Measurements from ENCODE around the gene CD164. TPM values are rescaled to one million over a fixed set of nuclear protein-coding genes. Genes with fewer than 3 reads are reported as not detected.
A peak's percentile ranks its signal among the peaks of the same experiment; 100 is the strongest.

Gene CD164
- total RNA-seq, result 100 to 1,000 TPM; 238 to 275 TPM

- ATAC-seq, result peak; percentile 59
These were observed at the start of gene CD164 for GRCh38 chr6:109381747-109382575. CD164 (minus strand) TSS chr6:109382467; CDS start chr6:109382378, 89 bp downstream.

GRCh38 chr6:109429496-109429895, 47.2 kb upstream of the CD164 start:
- H3K4me1 Mint-ChIP-seq, result peaks cover 1% of the 10 kb centered on the region
- no peak overlapping the region for H3K27ac Mint-ChIP-seq
- no peaks in the 10 kb centered on the region for H3K36me3 Mint-ChIP-seq
- no peak for DNase-seq
- no peak for ATAC-seq
- CTCF ChIA-PET, result no interaction called here
- H3K4me3 Mint-ChIP-seq, result no peak overlapping the region
- H3K27me3 Mint-ChIP-seq, result peaks cover 12% of the 10 kb centered on the region
- no peaks in the 10 kb centered on the region for H3K9me3 Mint-ChIP-seq (ENCODE audit: low read depth)

More at GRCh38 chr6:109381747-109382575, at the start of gene CD164:
- peak; percentile 96 for DNase-seq
- Mint-ChIP-seq H3K27me3 (no peaks in the 10 kb centered on the region), H3K4me1 (peaks cover 32% of the 10 kb centered on the region), H3K27ac (peak within 1 kb of the TSS; percentile 100), H3K36me3 (peaks cover 40% of the 10 kb centered on the region), H3K4me3 (peak within 1 kb of the TSS; percentile 92), H3K9me3 (ENCODE audit: low read depth) (no peaks in the 10 kb centered on the region)
- CTCF ChIA-PET, result interaction anchor here (0.8 to 6.0 kb wide), 17 partner anchors 10 to 304 kb away, joined by 3 to 84 read pairs (median 5); partner anchors contain the start of genes CEP57L1, MICAL1, PPIL6 and SESN1

GRCh38 chr6:109428889-109429477, 46.7 kb upstream of the CD164 start:
- Mint-ChIP-seq H3K27me3 (peaks cover 12% of the 10 kb centered on the region), H3K36me3 (no peaks in the 10 kb centered on the region), H3K27ac (no peak overlapping the region), H3K9me3 (ENCODE audit: low read depth) (no peaks in the 10 kb centered on the region), H3K4me3 (no peak overlapping the region), H3K4me1 (peaks cover 1% of the 10 kb centered on the region)
- DNase-seq, result no peak
- CTCF ChIA-PET, result interaction anchor here (1.5 kb wide), 1 partner anchor 46 kb away, joined by 4 read pairs; no protein-coding TSS in a partner anchor
- ATAC-seq, result no peak

- DNase-seq (no peak), ATAC-seq (no peak)
- Mint-ChIP-seq H3K9me3 (ENCODE audit: low read depth) (no peaks in the 10 kb centered on the region), H3K27ac (no peak overlapping the region), H3K36me3 (no peaks in the 10 kb centered on the region), H3K4me3 (no peak overlapping the region), H3K27me3 (peaks cover 9% of the 10 kb centered on the region), H3K4me1 (peaks cover 1% of the 10 kb centered on the region)
- CTCF ChIA-PET, result interaction anchor here (0.9 to 1.0 kb wide), 2 partner anchors 12 to 17 kb away, joined by 3 read pairs; no protein-coding TSS in a partner anchor
These were observed 42.7 kb upstream of the CD164 start for GRCh38 chr6:109424946-109425345.

GRCh38 chr6:109421184-109421583, 38.9 kb upstream of the CD164 start:
- H3K36me3 Mint-ChIP-seq, result no peaks in the 10 kb centered on the region
- H3K4me1 Mint-ChIP-seq, result peaks cover 1% of the 10 kb centered on the region
- DNase-seq (no peak), ATAC-seq (no peak)
- H3K27ac Mint-ChIP-seq, result no peak overlapping the region
- H3K27me3 Mint-ChIP-seq, result peaks cover 4% of the 10 kb centered on the region
- CTCF ChIA-PET, result interaction anchor here (1.1 kb wide), 1 partner anchor 9 kb away, joined by 3 read pairs; no protein-coding TSS in a partner anchor
- H3K9me3 Mint-ChIP-seq (ENCODE audit: low read depth), result no peaks in the 10 kb centered on the region
- H3K4me3 Mint-ChIP-seq, result no peak overlapping the region

- Mint-ChIP-seq H3K27ac (no peak overlapping the region), H3K4me3 (no peak overlapping the region), H3K27me3 (peaks cover 4% of the 10 kb centered on the region), H3K4me1 (peaks cover 1% of the 10 kb centered on the region), H3K36me3 (no peaks in the 10 kb centered on the region), H3K9me3 (ENCODE audit: low read depth) (no peaks in the 10 kb centered on the region)
- DNase-seq (no peak), ATAC-seq (no peak)
- CTCF ChIA-PET, result interaction anchor here (1.1 kb wide), 1 partner anchor 9 kb away, joined by 3 read pairs; no protein-coding TSS in a partner anchor
These were observed 38.5 kb upstream of the CD164 start for GRCh38 chr6:109420751-109421150.

- Mint-ChIP-seq H3K9me3 (ENCODE audit: low read depth) (no peaks in the 10 kb centered on the region), H3K4me3 (no peak overlapping the region), H3K4me1 (no peaks in the 10 kb centered on the region), H3K27ac (no peak overlapping the region), H3K36me3 (no peaks in the 10 kb centered on the region), H3K27me3 (peaks cover 16% of the 10 kb centered on the region)
- ATAC-seq (no peak), DNase-seq (no peak)
- CTCF ChIA-PET, result no interaction called here
These were observed 35.4 kb upstream of the CD164 start for GRCh38 chr6:109417646-109418045.

- CTCF ChIA-PET, result interaction anchor here (1.1 to 1.3 kb wide), 2 partner anchors 10 to 619 kb away, joined by 3 read pairs; no protein-coding TSS in a partner anchor
- H3K27me3 Mint-ChIP-seq, result peaks cover 29% of the 10 kb centered on the region
These were observed 28.8 kb upstream of the CD164 start for GRCh38 chr6:109411034-109411433.

GRCh38 chr6:109406196-109406595, 23.9 kb upstream of the CD164 start:
- Mint-ChIP-seq H3K27ac (no peak overlapping the region), H3K9me3 (ENCODE audit: low read depth) (no peaks in the 10 kb centered on the region), H3K27me3 (peaks cover 9% of the 10 kb centered on the region), H3K4me3 (no peak overlapping the region), H3K36me3 (no peaks in the 10 kb centered on the region), H3K4me1 (no peaks in the 10 kb centered on the region)
- CTCF ChIA-PET, result interaction anchor here (0.9 kb wide), 1 partner anchor 400 kb away, joined by 3 read pairs; no protein-coding TSS in a partner anchor
- DNase-seq (no peak), ATAC-seq (no peak)

More at GRCh38 chr6:109411034-109411433, 28.8 kb upstream of the CD164 start:
- Mint-ChIP-seq H3K4me3 (no peak overlapping the region), H3K9me3 (ENCODE audit: low read depth) (no peaks in the 10 kb centered on the region), H3K27ac (no peak overlapping the region), H3K4me1 (no peaks in the 10 kb centered on the region), H3K36me3 (no peaks in the 10 kb centered on the region)
- DNase-seq (no peak), ATAC-seq (no peak)

- no peak overlapping the region for H3K27ac Mint-ChIP-seq
- ATAC-seq (no peak), DNase-seq (no peak)
- peaks cover 4% of the 10 kb centered on the region for H3K4me1 Mint-ChIP-seq
- H3K27me3 Mint-ChIP-seq, result no peaks in the 10 kb centered on the region
- no peaks in the 10 kb centered on the region for H3K36me3 Mint-ChIP-seq
- H3K9me3 Mint-ChIP-seq (ENCODE audit: low read depth), result no peaks in the 10 kb centered on the region
- CTCF ChIA-PET, result interaction anchor here (0.6 to 2.2 kb wide), 4 partner anchors 11 to 1261 kb away, joined by 3 to 9 read pairs (median 4); no protein-coding TSS in a partner anchor
- H3K4me3 Mint-ChIP-seq, result no peak overlapping the region
These were observed 14.8 kb upstream of the CD164 start for GRCh38 chr6:109397020-109397419.

- H3K9me3 Mint-ChIP-seq (ENCODE audit: low read depth), result no peaks in the 10 kb centered on the region
- CTCF ChIA-PET, result interaction anchor here (0.6 to 2.2 kb wide), 5 partner anchors 10 to 1261 kb away, joined by 3 to 9 read pairs (median 4); no protein-coding TSS in a partner anchor
- H3K27ac Mint-ChIP-seq, result no peak overlapping the region
- peaks cover 7% of the 10 kb centered on the region for H3K4me1 Mint-ChIP-seq
- H3K27me3 Mint-ChIP-seq, result no peaks in the 10 kb centered on the region
- H3K36me3 Mint-ChIP-seq, result no peaks in the 10 kb centered on the region
- H3K4me3 Mint-ChIP-seq, result no peak overlapping the region
- ATAC-seq, result no peak
- DNase-seq, result no peak
These were observed 13.9 kb upstream of the CD164 start for GRCh38 chr6:109396046-109396718.

- no peak for ATAC-seq
- CTCF ChIA-PET, result interaction anchor here (1.3 to 2.6 kb wide), 2 partner anchors 10 to 207 kb away, joined by 4 to 15 read pairs; no protein-coding TSS in a partner anchor
- no peak overlapping the region for H3K27ac Mint-ChIP-seq
- no peaks in the 10 kb centered on the region for H3K9me3 Mint-ChIP-seq (ENCODE audit: low read depth)
- no peak overlapping the region for H3K4me3 Mint-ChIP-seq
- no peaks in the 10 kb centered on the region for H3K27me3 Mint-ChIP-seq
- no peak for DNase-seq
- H3K36me3 Mint-ChIP-seq, result no peaks in the 10 kb centered on the region
- H3K4me1 Mint-ChIP-seq, result peaks cover 7% of the 10 kb centered on the region
These were observed 11.6 kb upstream of the CD164 start for GRCh38 chr6:109393886-109394281.

Data from activated CD8-positive, alpha-beta memory T cell treated with anti-CD3 and anti-CD28 coated beads, Interleukin-2, amount 10 ng/mL, durations not matched to agents 7 days and 5 days (primary cell).